ENCODE data around the gene CYP4F8.

- no peak for TF ChIP-seq POLR2A (IDR thresholded peaks at IDR 0.05)
- TF ChIP-seq CTCF (IDR thresholded peaks at IDR 0.05): no peak
- TF ChIP-seq POLR2AphosphoS5 (IDR thresholded peaks at IDR 0.05): no peak
Measured at GRCh38 chr19:15679089-15679488, 64.1 kb downstream of the CYP4F8 start.
